ENCODE results near the gene SPATA31E1. TPM values are rescaled to one million over a fixed set of nuclear protein-coding genes. Genes with fewer than 3 reads are reported as not detected.
"Not testable (repeated sequence)": the region's sequence is repeated elsewhere in the genome, so short reads cannot be mapped to it uniquely, and the experiment has no call there.

The SPATA31E1 gene
- total and polyA plus RNA-seq, 12 donors = not detected

DNA sequence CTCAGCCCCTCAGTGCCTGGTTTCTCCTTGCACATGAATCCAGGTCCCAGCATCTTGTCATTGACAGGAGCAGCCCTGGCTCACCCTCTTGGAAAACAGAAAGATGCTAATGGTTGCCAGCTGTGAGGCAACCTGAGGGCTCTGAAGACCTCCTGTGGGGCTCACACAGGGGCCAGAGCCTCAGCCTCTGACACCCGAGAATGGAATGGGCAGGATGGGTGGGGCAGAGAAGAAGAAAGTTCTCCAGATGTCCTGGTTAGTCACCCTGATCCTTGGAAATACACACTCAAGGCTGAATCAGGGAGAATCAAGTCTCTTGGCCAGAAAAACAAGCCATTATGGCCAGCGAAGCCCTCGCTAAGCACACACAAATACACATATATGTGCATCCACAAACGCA lies 32.3 kb upstream of the SPATA31E1 start:
- Histone ChIP-seq H3K4me1 (no peaks in the 10 kb centered on the region), H3K9me3 (no peaks in the 10 kb centered on the region), H3K36me3 (no peaks in the 10 kb centered on the region), H3K27ac (no peak overlapping the region), H3K4me3 (no peak overlapping the region), H3K27me3 (peaks cover 0 to 14% (median 0%) of the 10 kb centered on the region in 7 donors)
- TF ChIP-seq, protein P1, sequence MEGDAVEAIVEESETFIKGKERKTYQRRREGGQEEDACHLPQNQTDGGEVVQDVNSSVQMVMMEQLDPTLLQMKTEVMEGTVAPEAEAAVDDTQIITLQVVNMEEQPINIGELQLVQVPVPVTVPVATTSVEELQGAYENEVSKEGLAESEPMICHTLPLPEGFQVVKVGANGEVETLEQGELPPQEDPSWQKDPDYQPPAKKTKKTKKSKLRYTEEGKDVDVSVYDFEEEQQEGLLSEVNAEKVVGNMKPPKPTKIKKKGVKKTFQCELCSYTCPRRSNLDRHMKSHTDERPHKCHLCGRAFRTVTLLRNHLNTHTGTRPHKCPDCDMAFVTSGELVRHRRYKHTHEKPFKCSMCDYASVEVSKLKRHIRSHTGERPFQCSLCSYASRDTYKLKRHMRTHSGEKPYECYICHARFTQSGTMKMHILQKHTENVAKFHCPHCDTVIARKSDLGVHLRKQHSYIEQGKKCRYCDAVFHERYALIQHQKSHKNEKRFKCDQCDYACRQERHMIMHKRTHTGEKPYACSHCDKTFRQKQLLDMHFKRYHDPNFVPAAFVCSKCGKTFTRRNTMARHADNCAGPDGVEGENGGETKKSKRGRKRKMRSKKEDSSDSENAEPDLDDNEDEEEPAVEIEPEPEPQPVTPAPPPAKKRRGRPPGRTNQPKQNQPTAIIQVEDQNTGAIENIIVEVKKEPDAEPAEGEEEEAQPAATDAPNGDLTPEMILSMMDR (IDR thresholded peaks at IDR 0.05) = no peak
- DNase-seq (no peak), ATAC-seq (peak in 2 of 8 donors; percentile 41 to 64)
- intact Hi-C loops (cut with DNase I) = no loop called here
- 72 to 79% methylated on average over 4 of the region's 4 CpGs for WGBS, 2 donors

DNA sequence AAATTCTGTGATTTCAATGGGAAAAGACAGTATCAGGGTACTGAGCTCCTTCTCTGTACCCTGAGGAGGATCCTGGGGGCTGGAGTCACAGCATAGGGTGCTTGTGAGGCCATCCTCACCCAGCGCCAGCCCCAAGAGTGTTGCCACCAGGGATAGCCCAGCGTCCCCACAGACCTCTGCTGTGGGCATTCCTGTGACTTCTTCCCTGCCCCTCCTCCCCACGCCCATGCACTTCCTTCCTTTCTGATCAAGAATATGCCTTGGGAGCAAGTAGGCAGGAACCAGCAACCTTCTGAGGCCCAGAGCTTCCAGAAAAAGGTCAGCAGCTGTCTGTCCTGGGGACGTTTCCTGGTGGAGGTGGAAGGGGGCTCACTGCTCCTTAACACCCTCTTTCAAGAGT lies 31.5 kb upstream of the SPATA31E1 start:
- 72 to 85% methylated on average over 4 of the region's 4 CpGs for WGBS, 2 donors
- H3K9me3 ChIP-seq; ATAC-seq; H3K4me1 ChIP-seq; DNase-seq; H3K27ac ChIP-seq; intact Hi-C loops (cut with DNase I); H3K4me3 ChIP-seq; H3K27me3 ChIP-seq; H3K36me3 ChIP-seq: not testable (repeated sequence)

DNA sequence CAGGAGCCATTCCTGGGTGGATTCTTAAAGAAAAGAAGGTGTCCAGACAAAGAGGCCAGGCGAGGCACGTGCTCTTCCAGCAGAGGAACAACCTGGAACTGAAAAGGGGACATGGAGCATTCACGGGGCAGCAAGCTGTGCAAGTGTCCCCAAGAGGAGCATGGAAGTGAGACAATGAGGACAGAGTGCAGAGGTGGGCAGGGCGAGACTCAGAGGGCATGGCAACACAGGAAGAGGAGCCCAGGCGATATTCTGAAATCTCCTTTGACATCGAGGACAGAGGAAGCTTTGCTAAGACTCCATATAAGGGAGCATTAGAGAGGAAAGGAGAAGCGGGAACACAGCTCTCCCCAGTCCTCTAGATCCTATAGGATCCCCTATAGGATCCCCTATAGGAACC lies 29.4 kb upstream of the SPATA31E1 start:
- ATAC-seq = no peak
- Histone ChIP-seq H3K27ac (no peak overlapping the region), H3K4me3 (no peak overlapping the region), H3K9me3 (no peaks in the 10 kb centered on the region), H3K27me3 (no peaks in the 10 kb centered on the region), H3K4me1 (no peaks in the 10 kb centered on the region), H3K36me3 (no peaks in the 10 kb centered on the region)
- 80 to 81% methylated on average over 7 of the region's 7 CpGs for WGBS, 2 donors
- TF ChIP-seq, protein P1 (IDR thresholded peaks at IDR 0.05) = no peak
- no peak for DNase-seq
- intact Hi-C loops (cut with DNase I) = no loop called here

DNA sequence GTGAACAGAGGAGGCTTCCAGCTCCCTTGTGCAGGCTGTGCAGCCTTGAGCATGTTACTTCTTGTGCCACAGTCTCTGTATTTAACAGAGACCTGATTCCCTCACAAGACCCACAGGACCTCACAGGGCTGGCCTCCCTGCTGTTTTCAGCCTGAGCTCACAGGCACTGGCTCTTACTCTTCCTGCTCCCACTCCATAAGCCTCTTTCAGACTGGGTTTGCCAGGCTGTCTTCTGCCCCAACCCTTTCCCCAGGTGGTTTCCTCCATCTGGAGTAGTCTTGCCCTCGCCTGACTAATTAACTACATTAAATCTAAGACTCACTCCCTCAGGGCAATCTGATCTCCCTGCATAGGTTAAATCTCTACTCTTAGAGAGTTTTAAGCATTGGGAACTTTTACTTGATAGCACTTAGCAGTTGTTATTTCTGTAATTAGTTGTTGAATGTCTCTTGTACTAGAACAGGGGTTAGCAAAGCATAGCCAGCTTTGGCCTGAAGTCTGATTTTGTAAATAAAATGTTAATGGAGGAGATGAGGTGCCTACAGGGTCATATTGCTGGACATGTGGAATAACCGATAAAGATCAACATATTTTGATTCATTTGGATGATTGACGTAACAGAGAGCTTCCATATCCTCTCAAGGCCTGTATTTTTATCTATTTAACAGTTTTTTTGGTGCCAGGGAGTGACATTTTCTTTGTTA lies 28.6 kb upstream of the SPATA31E1 start:
- ATAC-seq (no peak), DNase-seq (no peak)
- Histone ChIP-seq H3K27ac (no peak overlapping the region), H3K9me3 (no peaks in the 10 kb centered on the region), H3K4me3 (no peak overlapping the region), H3K4me1 (no peaks in the 10 kb centered on the region), H3K36me3 (no peaks in the 10 kb centered on the region), H3K27me3 (no peaks in the 10 kb centered on the region)
- TF ChIP-seq, protein P1 (IDR thresholded peaks at IDR 0.05) = no peak
- intact Hi-C loops (cut with DNase I) = no loop called here
- WGBS, 2 donors = 90 to 91% methylated on average over 3 of the region's 3 CpGs

DNA sequence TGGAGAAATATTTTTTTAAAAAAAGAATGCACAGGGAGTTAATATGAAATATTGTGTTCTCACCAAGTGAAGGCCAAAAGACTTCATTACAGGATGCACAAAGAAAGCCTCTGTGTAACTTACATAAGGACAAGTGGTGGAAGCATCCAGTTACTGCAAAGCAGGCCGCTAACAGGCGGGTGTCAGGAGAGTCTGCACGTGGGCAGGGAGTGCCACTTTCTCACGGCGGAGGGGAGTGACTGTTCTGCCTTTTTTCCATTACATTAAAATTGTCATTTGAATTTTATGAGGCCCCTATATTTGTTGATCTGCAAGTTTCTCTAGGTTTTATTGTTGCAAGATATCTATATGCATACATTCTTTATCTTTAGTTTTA lies 28.1 kb upstream of the SPATA31E1 start:
- Histone ChIP-seq H3K36me3 (no peaks in the 10 kb centered on the region), H3K9me3 (peaks cover 0 to 4% (median 0%) of the 10 kb centered on the region in 11 donors), H3K27ac (no peak overlapping the region), H3K27me3 (no peaks in the 10 kb centered on the region), H3K4me3 (no peak overlapping the region), H3K4me1 (no peaks in the 10 kb centered on the region)
- ATAC-seq = no peak
- no peak for DNase-seq
- WGBS, 2 donors = 55 to 65% methylated on average over 5 of the region's 5 CpGs
- TF ChIP-seq, protein P1 (IDR thresholded peaks at IDR 0.05) = no peak
- intact Hi-C loops (cut with DNase I) = no loop called here
